ENCODE measurements around the gene STARD8. TPM values are rescaled to one million over a fixed set of nuclear protein-coding genes. Genes with fewer than 3 reads are reported as not detected.

Gene STARD8
- total and polyA plus RNA-seq, 7 donors, result 4.2 to 25.8 (median 8.8) TPM

- Histone ChIP-seq H3K4me3 (no peak overlapping the region), H3K4me1 (peaks cover 17% of the 10 kb centered on the region), H3K27me3 (ENCODE audit: insufficient read depth in 3 of 3, low read length in 2 of 3) (peaks cover 0 to 16% (median 0%) of the 10 kb centered on the region in 3 donors), H3K36me3 (ENCODE audit: insufficient read depth in 1 of 2, low read depth in 1 of 2) (peaks cover 2 to 38% of the 10 kb centered on the region in 2 donors), H3K27ac (no peak overlapping the region), H3K9me3 (no peaks in the 10 kb centered on the region)
- intact Hi-C loops (cut with DNase I), result loop anchor here in 1 of 2 donors (5.0 kb wide), 3 partner anchors 110 to 515 kb away; no protein-coding TSS in a partner anchor
- TF ChIP-seq, protein P1, sequence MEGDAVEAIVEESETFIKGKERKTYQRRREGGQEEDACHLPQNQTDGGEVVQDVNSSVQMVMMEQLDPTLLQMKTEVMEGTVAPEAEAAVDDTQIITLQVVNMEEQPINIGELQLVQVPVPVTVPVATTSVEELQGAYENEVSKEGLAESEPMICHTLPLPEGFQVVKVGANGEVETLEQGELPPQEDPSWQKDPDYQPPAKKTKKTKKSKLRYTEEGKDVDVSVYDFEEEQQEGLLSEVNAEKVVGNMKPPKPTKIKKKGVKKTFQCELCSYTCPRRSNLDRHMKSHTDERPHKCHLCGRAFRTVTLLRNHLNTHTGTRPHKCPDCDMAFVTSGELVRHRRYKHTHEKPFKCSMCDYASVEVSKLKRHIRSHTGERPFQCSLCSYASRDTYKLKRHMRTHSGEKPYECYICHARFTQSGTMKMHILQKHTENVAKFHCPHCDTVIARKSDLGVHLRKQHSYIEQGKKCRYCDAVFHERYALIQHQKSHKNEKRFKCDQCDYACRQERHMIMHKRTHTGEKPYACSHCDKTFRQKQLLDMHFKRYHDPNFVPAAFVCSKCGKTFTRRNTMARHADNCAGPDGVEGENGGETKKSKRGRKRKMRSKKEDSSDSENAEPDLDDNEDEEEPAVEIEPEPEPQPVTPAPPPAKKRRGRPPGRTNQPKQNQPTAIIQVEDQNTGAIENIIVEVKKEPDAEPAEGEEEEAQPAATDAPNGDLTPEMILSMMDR (IDR thresholded peaks at IDR 0.05), result no peak
- DNase-seq (peak in 1 of 2 donors; percentile 37), ATAC-seq (no peak)
- 32 to 47% (median 44%) methylated on average over 4 to 5 of the region's 5 CpGs for WGBS, 3 donors
These were observed 64.4 kb downstream of the STARD8 start for GRCh38 chrX:68711845-68712244.

DNA sequence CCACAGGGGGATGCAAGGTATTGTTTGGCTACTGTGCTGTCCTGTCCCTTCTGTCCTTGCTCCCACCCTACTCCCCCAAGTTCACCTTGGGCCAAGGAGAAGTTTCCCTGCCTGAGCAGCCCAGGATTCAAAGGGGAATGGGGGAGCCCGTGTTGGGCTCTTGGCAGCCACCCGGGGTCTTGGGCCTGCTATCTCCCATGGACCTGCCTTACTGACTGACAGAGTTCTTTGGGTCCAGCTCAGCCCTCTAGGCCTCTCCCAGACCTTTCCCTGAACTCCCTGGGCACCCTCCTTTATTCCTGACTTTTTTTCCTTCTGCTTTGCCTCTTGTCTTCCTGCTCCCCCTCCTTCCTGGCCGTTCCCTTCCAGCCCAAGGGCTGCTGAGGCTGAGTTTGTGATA, 67.4 kb downstream of the STARD8 start:
- 78 to 86% (median 84%) methylated on average over 3 of the region's 3 CpGs for WGBS, 3 donors
- TF ChIP-seq, protein P1 (IDR thresholded peaks at IDR 0.05), result no peak
- H3K36me3 ChIP-seq (ENCODE audit: insufficient read depth in 1 of 2, low read depth in 1 of 2), result peaks cover 6 to 64% of the 10 kb centered on the region in 2 donors
- H3K4me1 ChIP-seq, result peaks cover 4% of the 10 kb centered on the region
- peaks cover 0 to 6% (median 0%) of the 10 kb centered on the region in 3 donors for H3K27me3 ChIP-seq (ENCODE audit: insufficient read depth in 3 of 3, low read length in 2 of 3)
- peak in 1 of 2 donors; percentile 22 for DNase-seq
- no peaks in the 10 kb centered on the region for H3K9me3 ChIP-seq
- H3K27ac ChIP-seq, result no peak overlapping the region
- no peak for ATAC-seq
- no peak overlapping the region for H3K4me3 ChIP-seq
- intact Hi-C loops (cut with DNase I), result loop anchor here in 1 of 2 donors (5.0 kb wide), 3 partner anchors 113 to 518 kb away; no protein-coding TSS in a partner anchor

GRCh38 chrX:68717196-68717595, 69.7 kb downstream of the STARD8 start:
- Histone ChIP-seq H3K4me1 (no peaks in the 10 kb centered on the region), H3K27ac (no peak overlapping the region), H3K27me3 (ENCODE audit: insufficient read depth in 3 of 3, low read length in 2 of 3) (peaks cover 0 to 5% (median 0%) of the 10 kb centered on the region in 3 donors), H3K9me3 (no peaks in the 10 kb centered on the region), H3K4me3 (no peak overlapping the region), H3K36me3 (ENCODE audit: insufficient read depth in 1 of 2, low read depth in 1 of 2) (peaks cover 6 to 87% of the 10 kb centered on the region in 2 donors)
- WGBS, 3 donors, result 80 to 92% (median 87%) methylated on average over 11 to 13 of the region's 13 CpGs
- TF ChIP-seq, protein P1 (IDR thresholded peaks at IDR 0.05), result no peak
- DNase-seq, result no peak
- ATAC-seq, result no peak
- intact Hi-C loops (cut with DNase I), result no loop called here

- intact Hi-C loops (cut with DNase I), result no loop called here
- Histone ChIP-seq H3K4me1 (no peaks in the 10 kb centered on the region), H3K36me3 (ENCODE audit: insufficient read depth in 1 of 2, low read depth in 1 of 2) (peaks cover 10 to 94% of the 10 kb centered on the region in 2 donors), H3K9me3 (no peaks in the 10 kb centered on the region), H3K27ac (no peak overlapping the region), H3K4me3 (no peak overlapping the region), H3K27me3 (ENCODE audit: insufficient read depth in 3 of 3, low read length in 2 of 3) (peaks cover 0 to 5% (median 0%) of the 10 kb centered on the region in 3 donors)
- ATAC-seq (no peak), DNase-seq (peak in 1 of 2 donors; percentile 28)
- WGBS, 3 donors, result 77 to 92% (median 79%) methylated on average over 14 to 24 of the region's 24 CpGs
- TF ChIP-seq, protein P1 (IDR thresholded peaks at IDR 0.05), result no peak
These were observed 70.4 kb downstream of the STARD8 start for GRCh38 chrX:68717663-68718442.

All from psoas muscle (tissue), 8 donors.